Stimulated activated CD4-positive, alpha-beta T cell treated with anti-CD3 and anti-CD28 coated beads, Interleukin-15, amount 100 ng/mL, for 24 hours (primary cell): ENCODE measurements around the gene RBM19.
"Not testable (repeated sequence)": the region's sequence is repeated elsewhere in the genome, so short reads cannot be mapped to it uniquely, and the experiment has no call there.

Experiments
- DNase-seq: peaks from one replicate; pipeline ENCODE4 v3.0.0-alpha.2; 2020

The RBM19 gene

GRCh38 chr12:113926788-113927187, 39.3 kb downstream of the RBM19 start:
- no peak for DNase-seq

- DNase-seq: no peak
These were observed 41.8 kb downstream of the RBM19 start for GRCh38 chr12:113924341-113924740.

GRCh38 chr12:113923251-113923650, 42.9 kb downstream of the RBM19 start:
- no peak for DNase-seq

GRCh38 chr12:113921430-113921829, 44.7 kb downstream of the RBM19 start:
- DNase-seq: no peak

- DNase-seq: no peak
These were observed 46.3 kb downstream of the RBM19 start for GRCh38 chr12:113919791-113920190.

- DNase-seq: no peak
These were observed 47.8 kb downstream of the RBM19 start for GRCh38 chr12:113918306-113918705.

GRCh38 chr12:113917393-113917792, 48.7 kb downstream of the RBM19 start:
- no peak for DNase-seq

GRCh38 chr12:113914806-113915205, 51.3 kb downstream of the RBM19 start:
- no peak for DNase-seq

GRCh38 chr12:113914176-113914575, 51.9 kb downstream of the RBM19 start:
- DNase-seq: no peak

- DNase-seq: peak; percentile 62
These were observed 53.3 kb downstream of the RBM19 start for GRCh38 chr12:113912760-113913329.

- no peak for DNase-seq
These were observed 54.0 kb downstream of the RBM19 start for GRCh38 chr12:113911971-113912759.

GRCh38 chr12:113910751-113911272, 55.3 kb downstream of the RBM19 start:
- no peak for DNase-seq

GRCh38 chr12:113909776-113910420, 56.2 kb downstream of the RBM19 start:
- DNase-seq: no peak

- no peak for DNase-seq
These were observed 57.5 kb downstream of the RBM19 start for GRCh38 chr12:113908584-113909100.

GRCh38 chr12:113907446-113908180, 58.5 kb downstream of the RBM19 start:
- DNase-seq: no peak

- no peak for DNase-seq
These were observed 59.5 kb downstream of the RBM19 start for GRCh38 chr12:113906411-113907200.

- no peak for DNase-seq
These were observed 60.3 kb downstream of the RBM19 start for GRCh38 chr12:113905829-113906228.

GRCh38 chr12:113903381-113903863, 62.7 kb downstream of the RBM19 start:
- DNase-seq: no peak

GRCh38 chr12:113901319-113901718, 64.8 kb downstream of the RBM19 start:
- DNase-seq: not testable (repeated sequence)

GRCh38 chr12:113900716-113901115, 65.4 kb downstream of the RBM19 start:
- no peak for DNase-seq

- no peak for DNase-seq
These were observed 66.3 kb downstream of the RBM19 start for GRCh38 chr12:113899561-113900471.
